A673 (cell line): ENCODE data around the gene PHLDA3. TPM values are rescaled to one million over a fixed set of nuclear protein-coding genes. Genes with fewer than 3 reads are reported as not detected.

Experiments used
- BruUV-seq: library from RNA; stranded (reverse); fragments of 400-500 nt; replicated peaks from 2 replicates; lab custom pipeline; 2021; lab: Mats Ljungman, UMichigan
- CTCF ChIA-PET: fragments of 300-600 bp; sonication (Branson Sonifier 250); formaldehyde crosslinking; loops from one replicate; lab custom pipeline; 2022; ENCODE audit warnings: antibody characterized with exemption; lab: Charles Lee
- POLR2A ChIA-PET: fragments of 300-600 bp; sonication (Branson Sonifier 250); formaldehyde crosslinking; loops from one replicate; lab custom pipeline; 2022; ENCODE audit warnings: antibody characterized with exemption; ENCODE audit not compliant: low non-redundant PET; lab: Charles Lee
- DNase-seq: peaks from one replicate; pipeline ENCODE4 v3.0.0-alpha.2; 2015; ENCODE audit warnings: low spot score
- H3K27ac ChIP-seq: fragments of 200-600 bp; sonication (generic); 2 replicates; pipeline ENCODE4 v1.5.1; 2016; ENCODE audit warnings: mixed run types, low read depth, mild to moderate bottlenecking, mixed read lengths, antibody characterized with exemption, low read length; ENCODE audit not compliant: poor library complexity, severe bottlenecking
- H3K27me3 ChIP-seq: fragments of 200-600 bp; sonication (generic); replicated peaks from 2 replicates; pipeline ENCODE4 v1.6.1; 2017; ENCODE audit warnings: mixed run types, low read depth, mild to moderate bottlenecking, mixed read lengths, antibody characterized with exemption, low read length; ENCODE audit not compliant: insufficient read depth, poor library complexity
- H3K36me3 ChIP-seq: fragments of 200-600 bp; sonication (generic); 2 replicates; pipeline ENCODE4 v1.6.1; 2016; ENCODE audit warnings: mixed run types, mild to moderate bottlenecking, mixed read lengths, antibody characterized with exemption, low read length; ENCODE audit not compliant: insufficient read depth, poor library complexity, severe bottlenecking
- H3K4me1 ChIP-seq: fragments of 200-600 bp; sonication (generic); 2 replicates; pipeline ENCODE4 v1.6.1; 2017; ENCODE audit warnings: mixed run types, mild to moderate bottlenecking, mixed read lengths, antibody characterized with exemption, low read length; ENCODE audit not compliant: insufficient read depth, poor library complexity, severe bottlenecking
- H3K4me3 ChIP-seq: fragments of 200-600 bp; sonication (generic); 2 replicates; pipeline ENCODE4 v1.5.1; 2016; ENCODE audit warnings: low read depth, mixed run types, mild to moderate bottlenecking, mixed read lengths, low read length; ENCODE audit not compliant: poor library complexity, severe bottlenecking
- H3K9me3 ChIP-seq: fragments of 200-600 bp; sonication (generic); 2 replicates; pipeline ENCODE4 v1.6.1; 2016; ENCODE audit warnings: mixed run types, low read depth, mild to moderate bottlenecking, mixed read lengths, antibody characterized with exemption, low read length; ENCODE audit not compliant: poor library complexity, severe bottlenecking
- CTCF ChIP-seq: fragments of 300-800, 200-600 bp; sonication (generic); conservative IDR thresholded peaks from 2 replicates; pipeline ENCODE4 v1.5.1; 2017; ENCODE audit warnings: low read depth, mild to moderate bottlenecking, antibody characterized with exemption, low read length, moderate library complexity, mixed read lengths
- EZH2 ChIP-seq: fragments of 200-600 bp; sonication (generic); IDR thresholded peaks from 2 replicates; pipeline ENCODE4 v1.6.1; 2017; ENCODE audit warnings: borderline replicate concordance, low read depth, mild to moderate bottlenecking, mixed read lengths, antibody characterized with exemption, low read length; ENCODE audit not compliant: poor library complexity, severe bottlenecking
- intact Hi-C: fragments of 100-400 bp; cut with micrococcal nuclease; formaldehyde crosslinking; loops from one replicate; pipeline ENCODE4 v1.10.0; 2022; ENCODE audit not compliant: unreplicated experiment
- total RNA-seq: library from RNA; stranded (reverse); gene quantifications from 2 replicates; pipeline ENCODE4 v1.2.3, GENCODE V29; 2021

Gene PHLDA3
- total RNA-seq, 1 experiment from 2014 or later, result 24.1 TPM

GRCh38 chr1:201466492-201466891 is 2.5 kb downstream of the PHLDA3 start:
- no peak for DNase-seq
- no peaks in the 10 kb centered on the region for H3K9me3 ChIP-seq
- ChIA-PET POLR2A (no interaction called here), CTCF (no interaction called here)
- TF ChIP-seq CTCF, result no peak
- no peak for TF ChIP-seq EZH2
- peaks cover 28% of the 10 kb centered on the region for H3K4me1 ChIP-seq
- H3K27ac ChIP-seq, result peak overlapping the region; percentile 12
- H3K4me3 ChIP-seq, result peak overlapping the region; percentile 76
- peaks cover 15% of the 10 kb centered on the region for H3K36me3 ChIP-seq
- intact Hi-C loops, result no loop called here
- no TSS peak for BruUV-seq
- no peaks in the 10 kb centered on the region for H3K27me3 ChIP-seq

- TF ChIP-seq CTCF, result no peak
- no peak for TF ChIP-seq EZH2
- H3K27me3 ChIP-seq, result no peaks in the 10 kb centered on the region
- no peak for DNase-seq
- BruUV-seq, result no TSS peak
- peaks cover 15% of the 10 kb centered on the region for H3K36me3 ChIP-seq
- intact Hi-C loops, result no loop called here
- ChIA-PET POLR2A (no interaction called here), CTCF (no interaction called here)
- H3K4me1 ChIP-seq, result peaks cover 35% of the 10 kb centered on the region
- H3K4me3 ChIP-seq, result peak overlapping the region; percentile 19
- H3K27ac ChIP-seq, result peak overlapping the region; percentile 12
- H3K9me3 ChIP-seq, result no peaks in the 10 kb centered on the region
Observed at GRCh38 chr1:201465698-201466290, 3.2 kb downstream of the PHLDA3 start.

GRCh38 chr1:201463071-201463552 is 5.9 kb downstream of the PHLDA3 start:
- Histone ChIP-seq H3K36me3 (peaks cover 15% of the 10 kb centered on the region), H3K4me3 (no peak overlapping the region), H3K9me3 (no peaks in the 10 kb centered on the region), H3K27me3 (no peaks in the 10 kb centered on the region), H3K4me1 (peaks cover 27% of the 10 kb centered on the region), H3K27ac (no peak overlapping the region)
- ChIA-PET POLR2A (no interaction called here), CTCF (no interaction called here)
- no TSS peak for BruUV-seq
- intact Hi-C loops, result no loop called here
- no peak for DNase-seq
- TF ChIP-seq CTCF, result no peak
- TF ChIP-seq EZH2, result no peak
